ENCODE measurements around the gene NFU1. TPM values are rescaled to one million over a fixed set of nuclear protein-coding genes. Genes with fewer than 3 reads are reported as not detected.

NFU1 gene
- total RNA-seq, 1 donor from 2014 or later = 42.9 TPM

DNA sequence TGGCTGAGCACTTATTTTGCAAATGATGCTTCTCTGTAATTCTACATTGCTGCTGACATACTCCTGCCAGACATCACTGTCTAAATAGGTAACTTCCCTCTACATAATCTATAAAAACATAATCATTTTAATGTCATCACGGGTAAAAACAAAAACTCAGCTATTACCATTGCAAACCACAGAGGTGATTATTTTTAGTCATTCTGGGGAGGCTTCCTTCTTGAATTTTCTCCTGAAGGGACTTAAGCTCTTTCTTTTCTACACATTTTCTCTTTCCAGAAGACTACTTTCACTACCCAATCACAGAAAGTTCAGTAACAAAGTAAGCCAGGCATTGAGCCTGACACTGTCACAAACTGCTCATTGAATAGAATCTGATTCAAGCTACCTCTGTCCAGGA lies 40.4 kb upstream of the NFU1 start:
- no peak for ATAC-seq

GRCh38 chr2:69474688-69475087 lies 37.5 kb upstream of the NFU1 start:
- H3K36me3 ChIP-seq = peaks cover 3% of the 10 kb centered on the region
- intact Hi-C loops (cut with DNase I) = no loop called here
- H3K27me3 ChIP-seq = no peaks in the 10 kb centered on the region
- H3K4me1 ChIP-seq = no peaks in the 10 kb centered on the region
- no peak overlapping the region for H3K4me3 ChIP-seq
- DNase-seq = no peak
- no peak for TF ChIP-seq CTCF (IDR thresholded peaks at IDR 0.05)
- no peak overlapping the region for H3K27ac ChIP-seq
- no peaks in the 10 kb centered on the region for H3K9me3 ChIP-seq
- no peak for ATAC-seq

More for the DNA sequence above, 40.4 kb upstream of the NFU1 start:
- no peaks in the 10 kb centered on the region for H3K27me3 ChIP-seq
- TF ChIP-seq CTCF (IDR thresholded peaks at IDR 0.05) = no peak
- intact Hi-C loops (cut with DNase I) = no loop called here
- peaks cover 20% of the 10 kb centered on the region for H3K36me3 ChIP-seq
- H3K9me3 ChIP-seq = no peaks in the 10 kb centered on the region
- H3K4me3 ChIP-seq = no peak overlapping the region
- H3K4me1 ChIP-seq = no peaks in the 10 kb centered on the region
- H3K27ac ChIP-seq = no peak overlapping the region
- no peak for DNase-seq

DNA sequence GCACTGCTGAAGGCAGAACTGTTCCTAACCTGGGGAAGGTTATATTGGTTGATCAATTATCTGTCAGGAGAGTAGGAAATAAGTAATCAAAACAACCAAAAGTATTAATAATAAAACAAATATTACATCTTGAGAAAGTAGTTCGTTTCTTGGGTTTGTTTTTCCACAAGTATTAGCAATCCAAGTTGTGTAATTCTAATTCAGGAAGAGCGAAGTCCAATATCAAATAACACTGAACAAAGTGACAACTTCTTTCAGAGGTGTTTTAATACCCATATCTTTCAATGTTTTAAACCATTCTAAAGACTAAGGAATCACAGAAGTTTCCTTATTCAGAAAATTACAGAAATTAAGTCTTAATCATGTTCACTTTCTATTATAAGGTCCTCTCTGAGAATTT lies 34.6 kb upstream of the NFU1 start:
- no peak for TF ChIP-seq CTCF (IDR thresholded peaks at IDR 0.05)
- no peak overlapping the region for H3K27ac ChIP-seq
- H3K27me3 ChIP-seq = no peaks in the 10 kb centered on the region
- H3K36me3 ChIP-seq = no peaks in the 10 kb centered on the region
- H3K4me3 ChIP-seq = no peak overlapping the region
- intact Hi-C loops (cut with DNase I) = no loop called here
- ATAC-seq (no peak), DNase-seq (no peak)
- H3K4me1 ChIP-seq = no peaks in the 10 kb centered on the region
- no peaks in the 10 kb centered on the region for H3K9me3 ChIP-seq

- peaks cover 3% of the 10 kb centered on the region for H3K36me3 ChIP-seq
- H3K9me3 ChIP-seq = no peaks in the 10 kb centered on the region
- H3K27ac ChIP-seq = no peak overlapping the region
- intact Hi-C loops (cut with DNase I) = no loop called here
- TF ChIP-seq CTCF (IDR thresholded peaks at IDR 0.05) = no peak
- DNase-seq (no peak), ATAC-seq (no peak)
- no peaks in the 10 kb centered on the region for H3K27me3 ChIP-seq
- H3K4me3 ChIP-seq = no peak overlapping the region
- H3K4me1 ChIP-seq = no peaks in the 10 kb centered on the region
Measured at GRCh38 chr2:69470911-69471310, 33.7 kb upstream of the NFU1 start.

DNA sequence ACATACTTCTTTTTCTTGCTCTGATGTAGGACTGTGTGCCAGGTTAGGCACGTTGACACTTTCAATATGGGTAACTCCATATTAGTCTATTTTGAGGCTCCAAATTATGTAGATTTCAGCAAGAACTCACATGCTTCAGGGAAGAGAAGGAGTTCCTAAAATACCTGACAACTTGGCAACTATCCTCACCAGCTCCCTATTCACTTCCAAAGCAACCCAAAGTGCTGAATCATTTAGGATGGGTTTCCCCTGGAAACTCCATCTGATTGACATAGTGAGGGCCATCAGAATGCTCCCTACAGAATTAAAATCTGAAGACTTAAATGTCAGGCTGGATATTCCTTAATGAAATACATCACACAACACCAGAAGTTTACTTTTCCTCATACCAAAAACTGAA lies 32.5 kb upstream of the NFU1 start:
- ATAC-seq = no peak
- H3K27ac ChIP-seq = no peak overlapping the region
- DNase-seq = no peak
- H3K36me3 ChIP-seq = peaks cover 13% of the 10 kb centered on the region
- TF ChIP-seq CTCF (IDR thresholded peaks at IDR 0.05) = no peak
- no peak overlapping the region for H3K4me3 ChIP-seq
- H3K27me3 ChIP-seq = no peaks in the 10 kb centered on the region
- no peaks in the 10 kb centered on the region for H3K9me3 ChIP-seq
- intact Hi-C loops (cut with DNase I) = no loop called here
- H3K4me1 ChIP-seq = no peaks in the 10 kb centered on the region

- no peaks in the 10 kb centered on the region for H3K4me1 ChIP-seq
- no peak overlapping the region for H3K27ac ChIP-seq
- no peak overlapping the region for H3K4me3 ChIP-seq
- DNase-seq (no peak), ATAC-seq (no peak)
- intact Hi-C loops (cut with DNase I) = no loop called here
- TF ChIP-seq CTCF (IDR thresholded peaks at IDR 0.05) = no peak
- H3K36me3 ChIP-seq = peaks cover 17% of the 10 kb centered on the region
- H3K9me3 ChIP-seq = no peaks in the 10 kb centered on the region
- H3K27me3 ChIP-seq = no peaks in the 10 kb centered on the region
Measured at GRCh38 chr2:69469375-69469774, 32.1 kb upstream of the NFU1 start.

Measured in upper lobe of right lung (tissue), 1 donor.